Measurements from ENCODE around the gene MAGI2. TPM values are rescaled to one million over a fixed set of nuclear protein-coding genes. Genes with fewer than 3 reads are reported as not detected.

Gene MAGI2
- total and polyA plus RNA-seq, 2 donors (not counting 3 experiments of a cell fraction or from before 2014, with no cell fraction given): 0.28 to 6.0 TPM

- Histone ChIP-seq H3K4me2 (ENCODE audit: insufficient read depth, low read length) (no peak overlapping the region), H3K9me1 (replicated peaks; ENCODE audit: control insufficient read depth, extremely low read depth, insufficient read depth, low read length) (no peaks in the 10 kb centered on the region), H3K27me3 (ENCODE audit: control insufficient read depth in 2 of 2, insufficient read depth in 2 of 2, low read length in 2 of 2) (no peaks in the 10 kb centered on the region), H3K4me3 (replicated peaks in 1 of 3; ENCODE audit: insufficient read depth in 1 of 3, low read depth in 1 of 3, low read length in 3 of 3) (no peak overlapping the region), H3K9me3 (replicated peaks; ENCODE audit: control insufficient read depth, insufficient read depth, low read length) (no peaks in the 10 kb centered on the region), H3K27ac (ENCODE audit: insufficient read depth, low read depth, low read length) (no peak overlapping the region), H2AFZ (ENCODE audit: low read depth, low read length) (no peak overlapping the region), H4K20me1 (replicated peaks; ENCODE audit: control insufficient read depth, extremely low read depth, insufficient read depth, low read length) (no peaks in the 10 kb centered on the region), H3K9ac (replicated peaks; ENCODE audit: extremely low read depth, insufficient read depth, low read length) (no peak overlapping the region), H3K4me1 (ENCODE audit: control insufficient read depth, extremely low read depth, insufficient read depth, low read length) (peaks cover 9% of the 10 kb centered on the region), H3K36me3 (ENCODE audit: control insufficient read depth in 2 of 2, extremely low read depth in 1 of 2, insufficient read depth in 2 of 2, low read length in 2 of 2) (no peaks in the 10 kb centered on the region), H3K79me2 (ENCODE audit: control insufficient read depth, insufficient read depth, low read length) (no peaks in the 10 kb centered on the region)
- ChIA-PET POLR2A (no interaction called here), CTCF (no interaction called here)
- DNase-seq (ENCODE audit: low read depth, low spot score) (no peak), FAIRE-seq (no peak)
- intact Hi-C loops (cut with micrococcal nuclease): no loop called here
- TF ChIP-seq FOS (IDR thresholded peaks at IDR 0.05; ENCODE audit: borderline replicate concordance, insufficient read depth, low read length): no peak
- TF ChIP-seq EZH2 (IDR thresholded peaks at IDR 0.05; ENCODE audit: borderline replicate concordance, low read depth, low read length, severe bottlenecking): no peak
- no peak for TF ChIP-seq POLR2A (IDR thresholded peaks at IDR 0.05; ENCODE audit: low read depth, low read length)
- no peak for TF ChIP-seq POLR2AphosphoS5 (IDR thresholded peaks at IDR 0.05; ENCODE audit: insufficient read depth, low read depth, low read length)
- no peak for TF ChIP-seq JUN (IDR thresholded peaks at IDR 0.05; ENCODE audit: borderline replicate concordance, insufficient read depth, insufficient read length, low read depth)
- no peak for TF ChIP-seq MAX (IDR thresholded peaks at IDR 0.05; ENCODE audit: insufficient read depth, insufficient read length)
- TF ChIP-seq MYC (IDR thresholded peaks at IDR 0.05; ENCODE audit: low read depth, low read length): no peak
- no peak for TF ChIP-seq GATA2 (IDR thresholded peaks at IDR 0.05; ENCODE audit: insufficient read depth, insufficient read length, low read depth, low read length)
- TF ChIP-seq, protein P1, sequence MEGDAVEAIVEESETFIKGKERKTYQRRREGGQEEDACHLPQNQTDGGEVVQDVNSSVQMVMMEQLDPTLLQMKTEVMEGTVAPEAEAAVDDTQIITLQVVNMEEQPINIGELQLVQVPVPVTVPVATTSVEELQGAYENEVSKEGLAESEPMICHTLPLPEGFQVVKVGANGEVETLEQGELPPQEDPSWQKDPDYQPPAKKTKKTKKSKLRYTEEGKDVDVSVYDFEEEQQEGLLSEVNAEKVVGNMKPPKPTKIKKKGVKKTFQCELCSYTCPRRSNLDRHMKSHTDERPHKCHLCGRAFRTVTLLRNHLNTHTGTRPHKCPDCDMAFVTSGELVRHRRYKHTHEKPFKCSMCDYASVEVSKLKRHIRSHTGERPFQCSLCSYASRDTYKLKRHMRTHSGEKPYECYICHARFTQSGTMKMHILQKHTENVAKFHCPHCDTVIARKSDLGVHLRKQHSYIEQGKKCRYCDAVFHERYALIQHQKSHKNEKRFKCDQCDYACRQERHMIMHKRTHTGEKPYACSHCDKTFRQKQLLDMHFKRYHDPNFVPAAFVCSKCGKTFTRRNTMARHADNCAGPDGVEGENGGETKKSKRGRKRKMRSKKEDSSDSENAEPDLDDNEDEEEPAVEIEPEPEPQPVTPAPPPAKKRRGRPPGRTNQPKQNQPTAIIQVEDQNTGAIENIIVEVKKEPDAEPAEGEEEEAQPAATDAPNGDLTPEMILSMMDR (IDR thresholded peaks at IDR 0.05; ENCODE audit: extremely low read depth in 1 of 2, insufficient read depth in 1 of 2, low read depth in 1 of 2, low read length in 2 of 2): no peak
- dilution Hi-C loops (cut with MboI; ENCODE audit: extremely low pct_ligation_motif_present, low sequenced_read_pairs): no loop called here
- no TSS peak for BruUV-seq (replicated peaks)
Measured at GRCh38 chr7:79403451-79403850, 50.0 kb downstream of the MAGI2 start.
